Testis (tissue), 3 donors: ENCODE measurements around the gene HOOK1. TPM values are rescaled to one million over a fixed set of nuclear protein-coding genes. Genes with fewer than 3 reads are reported as not detected.
"Not testable (repeated sequence)": the region's sequence is repeated elsewhere in the genome, so short reads cannot be mapped to it uniquely, and the experiment has no call there.

Experiments used
- DNase-seq: peaks from one replicate; pipeline ENCODE4 v3.0.0-alpha.2; 2019
- H3K27ac ChIP-seq, 2 donors: fragments of 200-600 bp; sonication (generic); one replicate each; pipeline ENCODE4 v1.5.1; 2019
- H3K27me3 ChIP-seq: fragments of 200-600 bp; sonication (generic); one replicate; pipeline ENCODE4 v1.5.1; 2019
- H3K36me3 ChIP-seq: fragments of 200-600 bp; sonication (generic); one replicate; pipeline ENCODE4 v1.5.1; 2017; ENCODE audit warnings: low read depth; ENCODE audit errors: missing control alignments
- H3K4me1 ChIP-seq: fragments of 200-600 bp; sonication (generic); one replicate; pipeline ENCODE4 v1.5.1; 2019
- H3K4me3 ChIP-seq, 2 donors: fragments of 200-600 bp; sonication (generic); one replicate each; pipeline ENCODE4 v1.5.1; 2017 to 2019
- H3K9me3 ChIP-seq: fragments of 200-600 bp; sonication (generic); one replicate; pipeline ENCODE4 v1.5.1; 2017
- POLR2A ChIP-seq: fragments of 450-650 bp; IDR thresholded peaks from one replicate; pipeline ENCODE4 v1.6.1; 2017; ENCODE audit warnings: antibody characterized with exemption, mild to moderate bottlenecking, moderate library complexity
- WGBS, 2 donors: methylation state at CpG; one replicate each; pipeline ENCODE4 v1.1.5; 2018; 5-methylcytosine and 5-hydroxymethylcytosine counted together
- intact Hi-C: fragments of 100-400 bp; cut with DNase I; formaldehyde crosslinking; loops from one replicate; pipeline ENCODE4 v1.15.1; 2023; ENCODE audit warnings: low total_unique reads
- polyA plus RNA-seq: library from polyadenylated mRNA; stranded (reverse); fragments of 350-450 nt; fragmentation: Illumina TruSeq; extraction: RNeasy Lipid Tissue Mini Kit (QIAGEN cat#74804); gene quantifications from one replicate; pipeline ENCODE4 v1.2.3, GENCODE V29; 2014; ENCODE audit warnings: low read depth, low replicate concordance; ENCODE audit not compliant: insufficient read depth
- total RNA-seq, 2 donors: library from RNA; depleted of rRNA; stranded (reverse); fragments of >200 nt; gene quantifications; one replicate each; pipeline ENCODE4 v1.2.3, GENCODE V29; 2016
- TF ChIP-seq, protein P1 (sequence below), 3 experiments: fragments of 450-650 bp in 2 of 3; fragments of 200-600 bp in 1 of 3; sonication (generic) in 1 of 3; IDR thresholded peaks; one replicate each; pipeline ENCODE4 v1.5.1; 2016 to 2019; ENCODE audit warnings: antibody characterized with exemption in 3 of 3, mild to moderate bottlenecking in 2 of 3, moderate library complexity in 1 of 3

The HOOK1 gene
- total and polyA plus RNA-seq, 3 donors from 2014 or later = 20.1 to 65.8 (median 59.8) TPM

DNA sequence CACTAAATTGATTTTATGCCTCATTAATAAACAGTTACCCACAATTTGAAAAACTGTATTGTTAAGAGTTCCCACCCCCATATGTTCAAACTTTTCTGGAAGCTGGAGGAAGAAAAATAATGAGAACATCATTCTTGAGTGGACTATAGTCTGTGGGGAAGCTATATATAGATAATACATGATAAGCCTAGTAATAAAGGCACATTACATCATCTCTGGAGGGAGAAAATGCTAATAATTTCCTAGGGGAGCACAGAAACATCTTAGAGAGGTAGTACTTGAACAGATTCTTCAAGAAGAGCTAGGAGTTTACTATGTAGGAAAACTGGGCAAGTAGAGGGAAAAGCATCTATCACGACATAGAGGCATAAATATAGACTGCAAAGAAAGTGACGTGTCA is 92.2 kb downstream of the HOOK1 start:
- Histone ChIP-seq H3K36me3 (no peaks in the 10 kb centered on the region), H3K9me3 (no peaks in the 10 kb centered on the region), H3K4me3 (no peak overlapping the region), H3K27ac (no peak overlapping the region), H3K4me1 (no peaks in the 10 kb centered on the region), H3K27me3 (no peaks in the 10 kb centered on the region)
- intact Hi-C loops = no loop called here
- no peak for DNase-seq
- no peak for TF ChIP-seq POLR2A
- TF ChIP-seq, protein P1, sequence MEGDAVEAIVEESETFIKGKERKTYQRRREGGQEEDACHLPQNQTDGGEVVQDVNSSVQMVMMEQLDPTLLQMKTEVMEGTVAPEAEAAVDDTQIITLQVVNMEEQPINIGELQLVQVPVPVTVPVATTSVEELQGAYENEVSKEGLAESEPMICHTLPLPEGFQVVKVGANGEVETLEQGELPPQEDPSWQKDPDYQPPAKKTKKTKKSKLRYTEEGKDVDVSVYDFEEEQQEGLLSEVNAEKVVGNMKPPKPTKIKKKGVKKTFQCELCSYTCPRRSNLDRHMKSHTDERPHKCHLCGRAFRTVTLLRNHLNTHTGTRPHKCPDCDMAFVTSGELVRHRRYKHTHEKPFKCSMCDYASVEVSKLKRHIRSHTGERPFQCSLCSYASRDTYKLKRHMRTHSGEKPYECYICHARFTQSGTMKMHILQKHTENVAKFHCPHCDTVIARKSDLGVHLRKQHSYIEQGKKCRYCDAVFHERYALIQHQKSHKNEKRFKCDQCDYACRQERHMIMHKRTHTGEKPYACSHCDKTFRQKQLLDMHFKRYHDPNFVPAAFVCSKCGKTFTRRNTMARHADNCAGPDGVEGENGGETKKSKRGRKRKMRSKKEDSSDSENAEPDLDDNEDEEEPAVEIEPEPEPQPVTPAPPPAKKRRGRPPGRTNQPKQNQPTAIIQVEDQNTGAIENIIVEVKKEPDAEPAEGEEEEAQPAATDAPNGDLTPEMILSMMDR (IDR thresholded peaks at IDR 0.05) = no peak
- 89% methylated on average over 2 of the region's 2 CpGs for WGBS, 2 donors

DNA sequence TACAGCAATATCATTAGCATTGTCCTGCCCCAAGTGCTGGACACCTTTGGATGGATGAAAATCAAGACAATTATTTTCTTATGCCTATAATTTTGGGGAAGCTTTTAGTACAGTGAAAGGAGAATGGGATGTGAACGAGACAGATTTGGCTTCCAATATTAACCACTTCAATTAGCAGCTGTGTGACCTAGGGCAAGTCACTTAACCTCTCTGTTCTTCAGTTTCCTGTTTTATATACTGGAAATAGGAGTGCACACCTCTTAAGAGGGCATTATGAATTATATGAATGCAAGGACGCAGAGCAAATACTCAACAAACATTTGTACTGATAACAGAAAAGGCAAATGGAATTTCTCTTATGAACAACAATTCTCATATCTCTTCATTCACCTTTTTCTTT is 93.3 kb downstream of the HOOK1 start:
- Histone ChIP-seq H3K36me3 (no peaks in the 10 kb centered on the region), H3K27me3 (no peaks in the 10 kb centered on the region), H3K27ac (no peak overlapping the region), H3K4me1 (no peaks in the 10 kb centered on the region), H3K4me3 (no peak overlapping the region), H3K9me3 (no peaks in the 10 kb centered on the region)
- no peak for DNase-seq
- no peak for TF ChIP-seq POLR2A
- TF ChIP-seq, protein P1 (IDR thresholded peaks at IDR 0.05) = no peak
- 88 to 91% methylated on average over 2 of the region's 2 CpGs for WGBS, 2 donors
- intact Hi-C loops = no loop called here

DNA sequence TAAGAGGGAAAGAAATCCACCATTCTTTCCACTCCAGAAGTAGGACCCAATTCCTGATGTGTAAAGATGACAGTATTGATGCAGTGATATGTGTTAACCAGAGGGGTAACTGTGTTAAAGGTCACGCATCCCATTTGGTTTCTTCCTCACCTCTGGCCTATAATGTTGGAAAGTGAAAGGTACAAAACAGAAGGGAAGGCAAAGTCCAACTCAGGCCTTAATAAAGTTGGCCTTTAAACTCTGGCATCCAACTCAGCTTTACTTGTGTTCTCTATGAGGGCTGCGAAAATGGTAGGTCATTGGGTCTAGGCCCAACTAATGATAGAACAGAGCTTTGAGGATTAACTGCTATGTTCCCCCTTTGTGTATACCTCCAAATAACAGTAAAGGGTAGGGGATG is 93.9 kb downstream of the HOOK1 start:
- 94 to 97% methylated on average over 2 of the region's 2 CpGs for WGBS, 2 donors
- intact Hi-C loops = no loop called here
- no peak for TF ChIP-seq POLR2A
- TF ChIP-seq, protein P1 (IDR thresholded peaks at IDR 0.05) = no peak
- no peak for DNase-seq
- H3K9me3 ChIP-seq = no peaks in the 10 kb centered on the region
- no peak overlapping the region for H3K27ac ChIP-seq
- H3K4me3 ChIP-seq = no peak overlapping the region
- no peaks in the 10 kb centered on the region for H3K4me1 ChIP-seq
- no peaks in the 10 kb centered on the region for H3K27me3 ChIP-seq
- no peaks in the 10 kb centered on the region for H3K36me3 ChIP-seq

DNA sequence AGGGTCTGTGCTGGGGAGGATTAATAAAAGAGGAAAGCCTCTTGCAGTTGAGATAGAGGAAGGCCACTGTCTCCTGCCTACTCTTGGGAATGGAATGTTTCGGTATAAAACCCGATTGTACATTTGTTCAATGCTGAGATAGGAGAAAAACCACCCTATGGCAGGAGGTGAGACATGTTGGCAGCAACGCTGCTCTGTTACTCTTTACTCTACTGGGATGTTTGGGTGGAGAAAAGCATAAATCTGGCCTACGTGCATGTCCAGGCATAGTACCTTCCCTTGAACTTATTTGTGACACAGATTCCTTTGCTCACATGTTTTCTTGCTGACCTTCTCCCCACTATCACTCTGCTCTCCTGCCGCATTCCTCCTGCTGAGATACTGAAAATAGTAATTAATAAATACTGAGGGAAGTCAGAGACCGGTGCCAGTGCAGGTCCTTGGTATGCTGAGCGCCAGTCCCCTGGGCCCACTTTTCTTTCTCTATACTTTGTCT is 100.1 kb downstream of the HOOK1 start:
- not testable (repeated sequence) for DNase-seq
- WGBS, 2 donors = 67 to 73% methylated on average over 7 of the region's 7 CpGs

DNA sequence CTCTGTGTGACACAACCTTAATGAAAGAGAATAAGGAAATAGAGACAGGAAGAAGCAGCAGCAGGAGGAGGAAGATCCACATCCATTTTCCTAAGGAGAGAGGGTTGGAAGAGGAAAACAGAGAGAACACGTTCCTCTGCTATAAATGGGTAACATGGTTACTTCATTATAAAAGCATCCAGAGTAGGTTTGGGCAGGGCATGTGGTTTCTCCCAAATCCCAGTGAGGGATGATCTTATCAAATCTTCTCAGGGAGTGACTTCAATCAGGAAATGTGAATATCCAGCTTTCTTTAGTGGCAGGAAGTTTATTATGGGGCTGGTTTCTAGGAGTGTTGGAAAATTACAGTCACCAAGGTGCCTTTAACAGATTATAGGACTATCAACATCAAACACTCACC is 100.8 kb downstream of the HOOK1 start:
- no peak overlapping the region for H3K4me3 ChIP-seq
- H3K36me3 ChIP-seq = no peaks in the 10 kb centered on the region
- no peaks in the 10 kb centered on the region for H3K9me3 ChIP-seq
- intact Hi-C loops = no loop called here
- no peaks in the 10 kb centered on the region for H3K27me3 ChIP-seq
- H3K4me1 ChIP-seq = no peaks in the 10 kb centered on the region
- no peak for DNase-seq
- TF ChIP-seq, protein P1 (IDR thresholded peaks at IDR 0.05) = no peak
- TF ChIP-seq POLR2A = no peak
- H3K27ac ChIP-seq = no peak overlapping the region
- 55 to 67% methylated on average over 1 of the region's 1 CpG for WGBS, 2 donors

More for the DNA sequence above, 100.1 kb downstream of the HOOK1 start:
- H3K27me3 ChIP-seq, H3K27ac ChIP-seq, H3K36me3 ChIP-seq, H3K9me3 ChIP-seq, H3K4me3 ChIP-seq, H3K4me1 ChIP-seq, intact Hi-C loops: not testable (repeated sequence)
